Astrocyte (in vitro differentiated cells and primary cell): ENCODE measurements around the gene PAFAH2. TPM values are rescaled to one million over a fixed set of nuclear protein-coding genes. Genes with fewer than 3 reads are reported as not detected.

Experiments used
- DNase-seq: peaks from one replicate; pipeline ENCODE4 v3.0.0-alpha.2; 2010; ENCODE audit warnings: low read depth
- FAIRE-seq: peaks from 2 replicates; lab custom pipeline; 2011; peaks lifted over from hg19 to GRCh38; lab: Jason Lieb, UNC
- H2AFZ ChIP-seq: 2 replicates; pipeline ENCODE4 v1.6.0; 2012; ENCODE audit warnings: low read depth, low read length, inconsistent platforms
- H3K27ac ChIP-seq: 2 replicates; pipeline ENCODE4 v1.5.1; 2011; ENCODE audit warnings: low read depth, low read length, inconsistent platforms
- H3K27me3 ChIP-seq: 2 replicates; pipeline ENCODE4 v1.6.0; 2011; ENCODE audit warnings: low read length, inconsistent platforms; ENCODE audit not compliant: insufficient read depth
- H3K36me3 ChIP-seq: 2 replicates; pipeline ENCODE4 v1.5.1; 2011; ENCODE audit warnings: low read length, inconsistent platforms; ENCODE audit not compliant: insufficient read depth
- H3K4me1 ChIP-seq: 2 replicates; pipeline ENCODE4 v1.5.1; 2011; ENCODE audit warnings: low read length, inconsistent platforms; ENCODE audit not compliant: insufficient read depth
- H3K4me2 ChIP-seq: 2 replicates; pipeline ENCODE4 v1.6.0; 2012; ENCODE audit warnings: low read length, inconsistent platforms
- H3K4me3 ChIP-seq: 2 replicates; pipeline ENCODE4 v1.5.1; 2011; ENCODE audit warnings: low read depth, mild to moderate bottlenecking, low read length, inconsistent platforms; ENCODE audit not compliant: insufficient read depth
- H3K79me2 ChIP-seq: 2 replicates; pipeline ENCODE4 v1.6.0; 2012; ENCODE audit warnings: mild to moderate bottlenecking, low read length, inconsistent platforms; ENCODE audit not compliant: insufficient read depth
- H3K9ac ChIP-seq: 2 replicates; pipeline ENCODE4 v1.6.0; 2012; ENCODE audit warnings: mild to moderate bottlenecking, low read length, inconsistent platforms
- H3K9me3 ChIP-seq: 2 replicates; pipeline ENCODE4 v1.5.1; 2012; ENCODE audit warnings: low read depth, mild to moderate bottlenecking, low read length, inconsistent platforms; ENCODE audit not compliant: insufficient read depth
- H4K20me1 ChIP-seq: 2 replicates; pipeline ENCODE4 v1.6.0; 2012; ENCODE audit warnings: low read length, inconsistent platforms; ENCODE audit not compliant: insufficient read depth
- H3K27ac Mint-ChIP-seq: one replicate; pipeline ENCODE4 v1.8.0; 2021; ENCODE audit warnings: mild to moderate bottlenecking, mixed read lengths; ENCODE audit not compliant: unreplicated experiment
- H3K27me3 Mint-ChIP-seq: one replicate; pipeline ENCODE4 v1.8.0; 2021; ENCODE audit warnings: low read depth, mixed read lengths; ENCODE audit not compliant: unreplicated experiment
- H3K36me3 Mint-ChIP-seq: one replicate; pipeline ENCODE4 v1.8.0; 2021; ENCODE audit warnings: low read depth, mixed read lengths; ENCODE audit not compliant: unreplicated experiment
- H3K4me1 Mint-ChIP-seq: one replicate; pipeline ENCODE4 v1.8.0; 2021; ENCODE audit warnings: low read depth, mixed read lengths; ENCODE audit not compliant: unreplicated experiment
- H3K4me3 Mint-ChIP-seq: one replicate; pipeline ENCODE4 v1.8.0; 2021; ENCODE audit warnings: mild to moderate bottlenecking, moderate library complexity, mixed read lengths; ENCODE audit not compliant: unreplicated experiment
- H3K9me3 Mint-ChIP-seq: one replicate; pipeline ENCODE4 v1.8.0; 2021; ENCODE audit warnings: mild to moderate bottlenecking, mixed read lengths; ENCODE audit not compliant: unreplicated experiment
- EZH2 ChIP-seq: IDR thresholded peaks from 2 replicates; pipeline ENCODE4 v1.6.1; 2012; ENCODE audit warnings: mild to moderate bottlenecking, low read length, inconsistent platforms; ENCODE audit not compliant: insufficient read depth
- total RNA-seq: library from RNA; stranded (reverse); gene quantifications from 2 replicates; pipeline ENCODE4 v1.2.1, GENCODE V29; 2021
- TF ChIP-seq, protein P1 (sequence below): IDR thresholded peaks from 2 replicates; pipeline ENCODE4 v1.5.1; 2011; ENCODE audit warnings: low read depth, mild to moderate bottlenecking, inconsistent platforms, low read length, moderate library complexity; ENCODE audit not compliant: insufficient read depth

Gene PAFAH2
- total RNA-seq, 1 donor from 2014 or later = 14.1 TPM

DNA sequence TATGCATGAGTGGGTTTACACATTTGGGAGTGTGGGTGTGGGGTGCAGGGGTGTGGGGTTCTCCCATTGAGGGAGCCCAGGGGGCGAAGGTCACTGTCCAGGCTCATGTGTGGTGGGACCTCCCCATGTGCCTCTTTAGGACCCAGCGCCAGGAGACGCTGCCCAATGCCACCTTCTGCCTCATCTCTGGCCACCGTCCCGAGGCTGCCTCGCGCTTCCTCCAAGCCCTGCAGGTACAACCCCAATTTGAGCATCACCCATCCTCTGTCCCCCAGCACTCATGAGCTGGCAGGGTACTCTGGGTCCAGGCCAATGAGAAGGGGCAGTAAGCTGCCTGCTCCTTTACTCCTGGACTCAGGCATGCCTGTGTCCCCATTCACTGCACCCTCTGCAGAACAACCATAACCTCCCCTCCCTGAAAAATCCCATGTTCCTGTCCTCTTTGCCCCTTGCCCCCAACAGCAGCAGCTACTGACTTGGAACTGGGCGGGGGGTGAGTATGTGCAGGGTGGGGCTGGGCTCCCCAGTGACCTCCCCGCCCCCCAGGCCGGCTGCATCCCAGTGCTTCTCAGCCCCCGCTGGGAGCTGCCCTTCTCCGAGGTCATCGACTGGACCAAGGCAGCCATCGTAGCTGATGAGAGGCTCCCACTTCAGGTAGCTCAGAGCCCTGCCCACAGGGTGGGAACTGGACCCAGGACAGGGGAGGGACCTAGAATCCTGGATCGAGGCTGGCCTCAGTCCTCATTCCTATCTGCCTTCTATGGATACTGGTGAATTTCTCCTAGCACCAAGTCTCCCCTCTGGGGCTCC, 31.4 kb upstream of the PAFAH2 start:
- Histone ChIP-seq H3K27ac (no peak overlapping the region), H3K4me1 (peaks cover 13% of the 10 kb centered on the region), H3K79me2 (peaks cover 3% of the 10 kb centered on the region), H3K27me3 (no peaks in the 10 kb centered on the region), H3K4me2 (no peak overlapping the region), H3K9ac (no peak overlapping the region), H3K4me3 (no peak overlapping the region), H4K20me1 (no peaks in the 10 kb centered on the region), H3K9me3 (no peaks in the 10 kb centered on the region), H3K36me3 (no peaks in the 10 kb centered on the region), H2AFZ (no peak overlapping the region)
- DNase-seq = no peak
- Mint-ChIP-seq H3K36me3 (peaks cover 19% of the 10 kb centered on the region), H3K9me3 (no peaks in the 10 kb centered on the region), H3K4me1 (peaks cover 23% of the 10 kb centered on the region), H3K27ac (no peak overlapping the region), H3K4me3 (no peak overlapping the region), H3K27me3 (peaks cover 3% of the 10 kb centered on the region)
- no peak for FAIRE-seq
- TF ChIP-seq, protein P1, sequence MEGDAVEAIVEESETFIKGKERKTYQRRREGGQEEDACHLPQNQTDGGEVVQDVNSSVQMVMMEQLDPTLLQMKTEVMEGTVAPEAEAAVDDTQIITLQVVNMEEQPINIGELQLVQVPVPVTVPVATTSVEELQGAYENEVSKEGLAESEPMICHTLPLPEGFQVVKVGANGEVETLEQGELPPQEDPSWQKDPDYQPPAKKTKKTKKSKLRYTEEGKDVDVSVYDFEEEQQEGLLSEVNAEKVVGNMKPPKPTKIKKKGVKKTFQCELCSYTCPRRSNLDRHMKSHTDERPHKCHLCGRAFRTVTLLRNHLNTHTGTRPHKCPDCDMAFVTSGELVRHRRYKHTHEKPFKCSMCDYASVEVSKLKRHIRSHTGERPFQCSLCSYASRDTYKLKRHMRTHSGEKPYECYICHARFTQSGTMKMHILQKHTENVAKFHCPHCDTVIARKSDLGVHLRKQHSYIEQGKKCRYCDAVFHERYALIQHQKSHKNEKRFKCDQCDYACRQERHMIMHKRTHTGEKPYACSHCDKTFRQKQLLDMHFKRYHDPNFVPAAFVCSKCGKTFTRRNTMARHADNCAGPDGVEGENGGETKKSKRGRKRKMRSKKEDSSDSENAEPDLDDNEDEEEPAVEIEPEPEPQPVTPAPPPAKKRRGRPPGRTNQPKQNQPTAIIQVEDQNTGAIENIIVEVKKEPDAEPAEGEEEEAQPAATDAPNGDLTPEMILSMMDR = no peak
- no peak for TF ChIP-seq EZH2

DNA sequence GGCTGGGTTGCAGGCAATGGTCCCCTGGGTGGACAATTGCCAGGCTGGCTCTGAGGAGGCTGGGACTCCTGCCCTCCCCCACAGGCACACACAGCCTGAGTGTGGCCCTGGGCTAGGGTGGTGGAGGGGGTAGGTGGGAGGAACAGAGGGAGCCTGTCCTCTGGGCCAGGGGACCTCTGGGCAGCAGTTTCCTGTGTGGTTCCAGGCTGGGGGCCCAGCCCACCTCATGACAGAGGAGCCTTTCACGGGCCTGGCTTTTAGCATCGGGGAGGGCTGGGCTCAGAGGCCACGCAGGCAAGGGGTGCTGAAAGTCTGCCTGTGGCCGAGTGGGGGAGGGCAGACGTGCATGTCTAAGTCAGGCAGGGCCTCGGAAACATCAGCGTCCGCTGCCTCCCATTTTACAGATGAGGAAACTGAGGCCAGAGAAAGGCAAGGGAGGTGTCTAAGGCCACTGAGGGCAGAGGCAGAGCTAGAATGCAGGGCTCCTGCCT, 30.7 kb upstream of the PAFAH2 start:
- Histone ChIP-seq H3K36me3 (no peaks in the 10 kb centered on the region), H3K79me2 (peaks cover 5% of the 10 kb centered on the region), H3K27me3 (no peaks in the 10 kb centered on the region), H3K4me2 (peak overlapping the region; percentile 0), H3K9ac (no peak overlapping the region), H3K27ac (no peak overlapping the region), H2AFZ (no peak overlapping the region), H4K20me1 (no peaks in the 10 kb centered on the region), H3K9me3 (no peaks in the 10 kb centered on the region), H3K4me1 (peaks cover 20% of the 10 kb centered on the region), H3K4me3 (no peak overlapping the region)
- TF ChIP-seq, protein P1 = no peak
- TF ChIP-seq EZH2 = no peak
- no peak for DNase-seq
- Mint-ChIP-seq H3K27ac (no peak overlapping the region), H3K4me3 (no peak overlapping the region), H3K36me3 (peaks cover 16% of the 10 kb centered on the region), H3K27me3 (no peaks in the 10 kb centered on the region), H3K4me1 (peaks cover 21% of the 10 kb centered on the region), H3K9me3 (no peaks in the 10 kb centered on the region)
- no peak for FAIRE-seq
